ENCODE data around the gene ADRA1B. TPM values are rescaled to one million over a fixed set of nuclear protein-coding genes. Genes with fewer than 3 reads are reported as not detected.
"Not testable (repeated sequence)": the region's sequence is repeated elsewhere in the genome, so short reads cannot be mapped to it uniquely, and the experiment has no call there.

The ADRA1B gene
- total RNA-seq, 1 donor from 2014 or later: under 0.01 TPM

GRCh38 chr5:159961176-159962160, 45.2 kb downstream of the ADRA1B start:
- no peak overlapping the region for H3K9ac ChIP-seq (ENCODE audit: low read depth in 1 of 3, low read length in 3 of 3)

GRCh38 chr5:159962214-159962613, 45.9 kb downstream of the ADRA1B start:
- no peaks in the 10 kb centered on the region for H3K9me3 ChIP-seq (ENCODE audit: control insufficient read depth in 3 of 3, low read length in 3 of 3)
- H3K27me3 ChIP-seq (ENCODE audit: control insufficient read depth in 3 of 3, insufficient read depth in 3 of 3, low read length in 3 of 3): peaks cover 0 to 8% (median under 1%) of the 10 kb centered on the region in 3 donors
- no peaks in the 10 kb centered on the region for H3K4me1 ChIP-seq (ENCODE audit: control insufficient read depth in 3 of 3, insufficient read depth in 3 of 3, low read length in 3 of 3)
- H3K4me3 ChIP-seq (ENCODE audit: low read length in 3 of 3): no peak overlapping the region
- H3K36me3 ChIP-seq (ENCODE audit: control insufficient read depth in 3 of 3, insufficient read depth in 3 of 3, low read length in 3 of 3): no peaks in the 10 kb centered on the region
- H3K9ac ChIP-seq (ENCODE audit: low read depth in 1 of 3, low read length in 3 of 3): no peak overlapping the region
- H3K27ac ChIP-seq (ENCODE audit: low read depth, low read length): no peak overlapping the region

More at GRCh38 chr5:159961176-159962160, 45.2 kb downstream of the ADRA1B start:
- H3K4me1 ChIP-seq (ENCODE audit: control insufficient read depth in 3 of 3, insufficient read depth in 3 of 3, low read length in 3 of 3): no peaks in the 10 kb centered on the region
- H3K27me3 ChIP-seq (ENCODE audit: control insufficient read depth in 3 of 3, insufficient read depth in 3 of 3, low read length in 3 of 3): peaks cover 0 to 8% (median 0%) of the 10 kb centered on the region in 3 donors
- no peak overlapping the region for H3K4me3 ChIP-seq (ENCODE audit: low read length in 3 of 3)
- no peaks in the 10 kb centered on the region for H3K9me3 ChIP-seq (ENCODE audit: control insufficient read depth in 3 of 3, low read length in 3 of 3)
- no peaks in the 10 kb centered on the region for H3K36me3 ChIP-seq (ENCODE audit: control insufficient read depth in 3 of 3, insufficient read depth in 3 of 3, low read length in 3 of 3)
- H3K27ac ChIP-seq (ENCODE audit: low read depth, low read length): no peak overlapping the region

- H3K9me3 ChIP-seq (ENCODE audit: control insufficient read depth in 3 of 3, low read length in 3 of 3): no peaks in the 10 kb centered on the region
- no peaks in the 10 kb centered on the region for H3K4me1 ChIP-seq (ENCODE audit: control insufficient read depth in 3 of 3, insufficient read depth in 3 of 3, low read length in 3 of 3)
- H3K27ac ChIP-seq (ENCODE audit: low read depth, low read length): no peak overlapping the region
- H3K27me3 ChIP-seq (ENCODE audit: control insufficient read depth in 3 of 3, insufficient read depth in 3 of 3, low read length in 3 of 3): peaks cover 0 to 15% (median 8%) of the 10 kb centered on the region in 3 donors
- no peaks in the 10 kb centered on the region for H3K36me3 ChIP-seq (ENCODE audit: control insufficient read depth in 3 of 3, insufficient read depth in 3 of 3, low read length in 3 of 3)
- H3K9ac ChIP-seq (ENCODE audit: low read depth in 1 of 3, low read length in 3 of 3): no peak overlapping the region
- H3K4me3 ChIP-seq (ENCODE audit: low read length in 3 of 3): no peak overlapping the region
These were observed 47.7 kb downstream of the ADRA1B start for GRCh38 chr5:159963935-159964334.

GRCh38 chr5:159965031-159965837, 49.0 kb downstream of the ADRA1B start:
- no peak overlapping the region for H3K9ac ChIP-seq (ENCODE audit: low read depth in 1 of 3, low read length in 3 of 3)
- H3K27ac ChIP-seq (ENCODE audit: low read depth, low read length): no peak overlapping the region
- peaks cover under 1 to 20% (median 10%) of the 10 kb centered on the region in 3 donors for H3K27me3 ChIP-seq (ENCODE audit: control insufficient read depth in 3 of 3, insufficient read depth in 3 of 3, low read length in 3 of 3)
- H3K9me3 ChIP-seq (ENCODE audit: control insufficient read depth in 3 of 3, low read length in 3 of 3): no peaks in the 10 kb centered on the region
- no peak overlapping the region for H3K4me3 ChIP-seq (ENCODE audit: low read length in 3 of 3)
- no peaks in the 10 kb centered on the region for H3K4me1 ChIP-seq (ENCODE audit: control insufficient read depth in 3 of 3, insufficient read depth in 3 of 3, low read length in 3 of 3)
- no peaks in the 10 kb centered on the region for H3K36me3 ChIP-seq (ENCODE audit: control insufficient read depth in 3 of 3, insufficient read depth in 3 of 3, low read length in 3 of 3)

DNA sequence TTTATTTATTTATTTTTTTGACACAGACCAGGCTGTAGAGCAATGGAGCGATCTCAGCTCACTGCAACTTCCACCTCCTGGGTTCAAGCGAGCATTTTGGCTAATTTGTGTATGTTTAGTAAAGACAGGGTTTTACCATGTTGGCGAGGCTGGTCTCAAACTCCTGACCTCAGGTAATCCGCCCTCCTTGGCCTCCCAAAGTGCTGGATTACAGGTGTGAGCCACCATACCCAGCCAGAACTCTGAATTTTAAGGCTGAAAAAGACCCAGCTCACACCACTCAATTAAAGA, 49.5 kb downstream of the ADRA1B start:
- not testable (repeated sequence) for H3K9me3 ChIP-seq (ENCODE audit: control insufficient read depth in 3 of 3, low read length in 3 of 3); H3K27ac ChIP-seq (ENCODE audit: low read depth, low read length); H3K4me3 ChIP-seq (ENCODE audit: low read length in 3 of 3); H3K36me3 ChIP-seq (ENCODE audit: control insufficient read depth in 3 of 3, insufficient read depth in 3 of 3, low read length in 3 of 3); H3K9ac ChIP-seq (ENCODE audit: low read depth in 1 of 3, low read length in 3 of 3); H3K4me1 ChIP-seq (ENCODE audit: control insufficient read depth in 3 of 3, insufficient read depth in 3 of 3, low read length in 3 of 3)
- peaks cover 6 to 25% (median 15%) of the 10 kb centered on the region in 3 donors for H3K27me3 ChIP-seq (ENCODE audit: control insufficient read depth in 3 of 3, insufficient read depth in 3 of 3, low read length in 3 of 3)

DNA sequence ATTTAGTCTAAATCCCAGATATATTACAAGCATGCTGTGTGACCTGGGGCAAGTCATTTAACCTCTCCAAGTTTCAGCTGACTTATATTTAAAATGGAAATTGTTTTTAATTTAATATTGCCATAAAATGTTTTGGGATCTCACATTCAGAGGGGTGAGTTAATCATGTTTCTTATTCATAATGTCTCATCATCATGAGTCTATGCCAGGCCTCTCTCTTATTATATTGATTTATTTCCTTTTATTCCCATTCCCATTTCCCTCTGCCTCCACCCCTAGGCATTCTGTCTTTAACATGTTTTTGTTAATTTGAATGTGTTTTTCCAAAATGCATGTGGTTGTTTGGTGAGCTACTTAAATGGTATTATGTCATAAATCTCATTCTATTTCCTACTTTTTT, 53.7 kb downstream of the ADRA1B start:
- H3K9me3 ChIP-seq (ENCODE audit: control insufficient read depth in 3 of 3, low read length in 3 of 3): no peaks in the 10 kb centered on the region
- H3K27ac ChIP-seq (ENCODE audit: low read depth, low read length): no peak overlapping the region
- H3K4me3 ChIP-seq (ENCODE audit: low read length in 3 of 3): no peak overlapping the region
- peaks cover 28 to 48% (median 38%) of the 10 kb centered on the region in 3 donors for H3K27me3 ChIP-seq (ENCODE audit: control insufficient read depth in 3 of 3, insufficient read depth in 3 of 3, low read length in 3 of 3)
- no peaks in the 10 kb centered on the region for H3K36me3 ChIP-seq (ENCODE audit: control insufficient read depth in 3 of 3, insufficient read depth in 3 of 3, low read length in 3 of 3)
- H3K9ac ChIP-seq (ENCODE audit: low read depth in 1 of 3, low read length in 3 of 3): no peak overlapping the region
- H3K4me1 ChIP-seq (ENCODE audit: control insufficient read depth in 3 of 3, insufficient read depth in 3 of 3, low read length in 3 of 3): peaks cover 0 to 5% (median 0%) of the 10 kb centered on the region in 3 donors

DNA sequence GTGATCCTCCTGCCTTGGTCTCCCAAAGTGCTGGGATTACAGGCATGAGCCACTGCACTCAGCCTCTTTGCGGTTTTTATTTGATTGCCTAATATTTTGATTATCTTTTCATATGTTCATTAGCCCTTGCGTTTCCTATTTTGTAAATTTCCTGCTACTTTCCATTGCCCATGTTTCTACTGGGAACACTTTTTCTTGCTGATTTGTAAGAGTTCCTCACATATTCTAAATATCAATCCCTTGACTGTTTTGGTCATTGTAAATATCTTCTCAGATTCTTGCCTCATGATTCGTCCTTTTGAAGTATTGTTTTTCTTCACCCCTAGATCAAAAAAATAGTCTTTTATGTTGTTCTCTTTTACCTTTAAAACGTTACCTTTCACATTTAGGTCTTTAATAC, 54.8 kb downstream of the ADRA1B start:
- H3K4me3 ChIP-seq (ENCODE audit: low read length in 3 of 3): no peak overlapping the region
- peaks cover 28 to 55% (median 30%) of the 10 kb centered on the region in 3 donors for H3K27me3 ChIP-seq (ENCODE audit: control insufficient read depth in 3 of 3, insufficient read depth in 3 of 3, low read length in 3 of 3)

DNA sequence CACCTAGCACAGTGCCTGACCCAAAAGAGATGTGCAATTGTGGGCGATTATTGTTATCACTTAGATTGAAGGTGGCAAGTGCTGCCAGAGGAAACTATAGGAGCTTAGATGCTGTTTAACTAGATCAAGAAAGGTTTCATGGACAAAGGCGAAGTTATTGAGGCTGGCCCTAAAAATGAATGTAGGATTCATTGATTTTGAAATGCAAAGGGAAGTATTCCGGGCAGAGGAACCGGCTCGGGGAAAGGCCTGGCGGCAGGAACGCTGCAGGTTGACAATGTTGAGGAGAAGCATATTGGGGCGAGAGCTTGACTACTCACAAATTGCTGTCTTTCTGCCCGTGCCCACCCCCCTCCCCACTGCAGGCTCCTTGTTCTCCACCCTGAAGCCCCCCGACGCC, 55.2 kb downstream of the ADRA1B start:
- Histone ChIP-seq H3K27me3 (ENCODE audit: control insufficient read depth in 3 of 3, insufficient read depth in 3 of 3, low read length in 3 of 3) (peaks cover 28 to 55% (median 30%) of the 10 kb centered on the region in 3 donors), H3K27ac (ENCODE audit: low read depth, low read length) (no peak overlapping the region), H3K36me3 (ENCODE audit: control insufficient read depth in 3 of 3, insufficient read depth in 3 of 3, low read length in 3 of 3) (no peaks in the 10 kb centered on the region), H3K9me3 (ENCODE audit: control insufficient read depth in 3 of 3, low read length in 3 of 3) (no peaks in the 10 kb centered on the region), H3K4me1 (ENCODE audit: control insufficient read depth in 3 of 3, insufficient read depth in 3 of 3, low read length in 3 of 3) (peaks cover 3 to 12% (median 6%) of the 10 kb centered on the region in 3 donors), H3K4me3 (ENCODE audit: low read length in 3 of 3) (no peak overlapping the region), H3K9ac (ENCODE audit: low read depth in 1 of 3, low read length in 3 of 3) (no peak overlapping the region)

More for the DNA sequence above, 54.8 kb downstream of the ADRA1B start:
- no peak overlapping the region for H3K27ac ChIP-seq (ENCODE audit: low read depth, low read length)
- no peaks in the 10 kb centered on the region for H3K36me3 ChIP-seq (ENCODE audit: control insufficient read depth in 3 of 3, insufficient read depth in 3 of 3, low read length in 3 of 3)
- H3K4me1 ChIP-seq (ENCODE audit: control insufficient read depth in 3 of 3, insufficient read depth in 3 of 3, low read length in 3 of 3): peaks cover 3 to 12% (median 6%) of the 10 kb centered on the region in 3 donors
- H3K9ac ChIP-seq (ENCODE audit: low read depth in 1 of 3, low read length in 3 of 3): no peak overlapping the region
- H3K9me3 ChIP-seq (ENCODE audit: control insufficient read depth in 3 of 3, low read length in 3 of 3): no peaks in the 10 kb centered on the region

DNA sequence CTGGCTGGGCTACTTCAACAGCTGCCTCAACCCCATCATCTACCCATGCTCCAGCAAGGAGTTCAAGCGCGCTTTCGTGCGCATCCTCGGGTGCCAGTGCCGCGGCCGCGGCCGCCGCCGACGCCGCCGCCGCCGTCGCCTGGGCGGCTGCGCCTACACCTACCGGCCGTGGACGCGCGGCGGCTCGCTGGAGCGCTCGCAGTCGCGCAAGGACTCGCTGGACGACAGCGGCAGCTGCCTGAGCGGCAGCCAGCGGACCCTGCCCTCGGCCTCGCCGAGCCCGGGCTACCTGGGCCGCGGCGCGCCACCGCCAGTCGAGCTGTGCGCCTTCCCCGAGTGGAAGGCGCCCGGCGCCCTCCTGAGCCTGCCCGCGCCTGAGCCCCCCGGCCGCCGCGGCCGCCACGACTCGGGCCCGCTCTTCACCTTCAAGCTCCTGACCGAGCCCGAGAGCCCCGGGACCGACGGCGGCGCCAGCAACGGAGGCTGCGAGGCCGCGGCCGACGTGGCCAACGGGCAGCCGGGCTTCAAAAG, 55.7 kb downstream of the ADRA1B start:
- no peak overlapping the region for H3K27ac ChIP-seq (ENCODE audit: low read depth, low read length)
- H3K9ac ChIP-seq (ENCODE audit: low read depth in 1 of 3, low read length in 3 of 3): no peak overlapping the region
- peaks cover 28 to 55% (median 30%) of the 10 kb centered on the region in 3 donors for H3K27me3 ChIP-seq (ENCODE audit: control insufficient read depth in 3 of 3, insufficient read depth in 3 of 3, low read length in 3 of 3)
- no peaks in the 10 kb centered on the region for H3K9me3 ChIP-seq (ENCODE audit: control insufficient read depth in 3 of 3, low read length in 3 of 3)
- H3K4me1 ChIP-seq (ENCODE audit: control insufficient read depth in 3 of 3, insufficient read depth in 3 of 3, low read length in 3 of 3): peaks cover 3 to 12% (median 6%) of the 10 kb centered on the region in 3 donors
- no peaks in the 10 kb centered on the region for H3K36me3 ChIP-seq (ENCODE audit: control insufficient read depth in 3 of 3, insufficient read depth in 3 of 3, low read length in 3 of 3)
- no peak overlapping the region for H3K4me3 ChIP-seq (ENCODE audit: low read length in 3 of 3)

Measured in skeletal muscle tissue (tissue), 4 donors.